ENCODE data around the gene CXCL5.

GRCh38 chr4:74028504-74028903, 30.0 kb upstream of the CXCL5 start:
- TF ChIP-seq CTCF (IDR thresholded peaks at IDR 0.05): no peak
- no peak for TF ChIP-seq POLR2A (IDR thresholded peaks at IDR 0.05)
- no peak for TF ChIP-seq EP300 (IDR thresholded peaks at IDR 0.05)

All from tibial nerve (tissue), 4 donors.